HPDE6-E6E7 (cell line): ENCODE measurements around the gene DOCK1.

Experiments used
- DNase-seq: peaks from one replicate; pipeline ENCODE4 v3.0.0; 2011; ENCODE audit warnings: missing footprints; ENCODE audit errors: extremely low spot score

Gene DOCK1

GRCh38 chr10:127398140-127398970 lies 493.1 kb downstream of the DOCK1 start:
- no peak for DNase-seq

GRCh38 chr10:127398971-127399365 lies 493.7 kb downstream of the DOCK1 start:
- DNase-seq, result no peak

GRCh38 chr10:127399668-127400067 lies 494.4 kb downstream of the DOCK1 start:
- no peak for DNase-seq

GRCh38 chr10:127400216-127400615 lies 495.0 kb downstream of the DOCK1 start:
- DNase-seq, result no peak

GRCh38 chr10:127402596-127403409 lies 497.6 kb downstream of the DOCK1 start:
- no peak for DNase-seq

GRCh38 chr10:127405221-127405620 lies 500.0 kb downstream of the DOCK1 start:
- DNase-seq, result no peak

GRCh38 chr10:127406018-127406550 lies 500.9 kb downstream of the DOCK1 start:
- DNase-seq, result no peak

- no peak for DNase-seq
Measured at GRCh38 chr10:127407551-127407950, 502.3 kb downstream of the DOCK1 start.

- DNase-seq, result no peak
Measured at GRCh38 chr10:127408112-127408710, 503.0 kb downstream of the DOCK1 start.

GRCh38 chr10:127408733-127409132 lies 503.5 kb downstream of the DOCK1 start:
- no peak for DNase-seq

GRCh38 chr10:127410030-127410429 lies 504.8 kb downstream of the DOCK1 start:
- DNase-seq, result no peak

- DNase-seq, result no peak
Measured at GRCh38 chr10:127411062-127411461, 505.8 kb downstream of the DOCK1 start.

GRCh38 chr10:127413326-127413725 lies 508.1 kb downstream of the DOCK1 start:
- DNase-seq, result no peak

- no peak for DNase-seq
Measured at GRCh38 chr10:127414024-127414423, 508.8 kb downstream of the DOCK1 start.

- DNase-seq, result no peak
Measured at GRCh38 chr10:127415116-127415515, 509.9 kb downstream of the DOCK1 start.

- DNase-seq, result no peak
Measured at GRCh38 chr10:127415901-127416581, 510.8 kb downstream of the DOCK1 start.

GRCh38 chr10:127417031-127417430 lies 511.8 kb downstream of the DOCK1 start:
- no peak for DNase-seq

- no peak for DNase-seq
Measured at GRCh38 chr10:127417686-127418401, 512.6 kb downstream of the DOCK1 start.

GRCh38 chr10:127418536-127419168 lies 513.4 kb downstream of the DOCK1 start:
- no peak for DNase-seq

GRCh38 chr10:127420138-127420684 lies 515.0 kb downstream of the DOCK1 start:
- DNase-seq, result no peak
